HG03066 (cell line): ENCODE results near the gene ZSWIM4.
A peak's percentile ranks its signal among the peaks of the same experiment; 100 is the strongest.
"Not testable (repeated sequence)": the region's sequence is repeated elsewhere in the genome, so short reads cannot be mapped to it uniquely, and the experiment has no call there.

Experiments used
- ATAC-seq: cut with Tn5 transposase; IDR thresholded peaks from one replicate; pipeline ENCODE4 v1.9.1; 2021; ENCODE audit warnings: low read depth; ENCODE audit not compliant: unreplicated experiment

The ZSWIM4 gene

GRCh38 chr19:13774217-13775191 is 20.7 kb upstream of the ZSWIM4 start, which contains the start of gene C19orf53:
TSS of gene C19orf53 (plus strand) at chr19:13774456. CDS start at chr19:13774478, 22 bp downstream.
- ATAC-seq, result peak; percentile 93

GRCh38 chr19:13778398-13778797 is 16.8 kb upstream of the ZSWIM4 start:
- ATAC-seq, result no peak

- no peak for ATAC-seq
Measured at GRCh38 chr19:13778847-13779246, 16.4 kb upstream of the ZSWIM4 start.

- ATAC-seq, result not testable (repeated sequence)
Measured at GRCh38 chr19:13779794-13780193, 15.4 kb upstream of the ZSWIM4 start.

- ATAC-seq, result no peak
Measured at GRCh38 chr19:13781547-13781946, 13.7 kb upstream of the ZSWIM4 start.

- no peak for ATAC-seq
Measured at GRCh38 chr19:13782537-13782936, 12.7 kb upstream of the ZSWIM4 start.

GRCh38 chr19:13783565-13784500 is 11.4 kb upstream of the ZSWIM4 start:
- ATAC-seq, result no peak

- ATAC-seq, result no peak
Measured at GRCh38 chr19:13784731-13785452, 10.4 kb upstream of the ZSWIM4 start.

- ATAC-seq, result no peak
Measured at GRCh38 chr19:13788991-13789390, 6.3 kb upstream of the ZSWIM4 start.

- ATAC-seq, result no peak
Measured at GRCh38 chr19:13790354-13790753, 4.9 kb upstream of the ZSWIM4 start.

GRCh38 chr19:13793317-13793716 is 1.9 kb upstream of the ZSWIM4 start:
- ATAC-seq, result not testable (repeated sequence)

GRCh38 chr19:13794398-13794756 is 866 bp upstream of the ZSWIM4 start:
- ATAC-seq, result no peak

GRCh38 chr19:13795595-13796300 is 505 bp downstream of the ZSWIM4 start:
- peak; percentile 17 for ATAC-seq

- ATAC-seq, result no peak
Measured at GRCh38 chr19:13796301-13797057, 1.2 kb downstream of the ZSWIM4 start.

GRCh38 chr19:13797058-13797440 is 1.8 kb downstream of the ZSWIM4 start:
- ATAC-seq, result no peak

GRCh38 chr19:13797870-13798269 is 2.6 kb downstream of the ZSWIM4 start:
- ATAC-seq, result no peak

- ATAC-seq, result no peak
Measured at GRCh38 chr19:13799669-13800068, 4.4 kb downstream of the ZSWIM4 start.

- no peak for ATAC-seq
Measured at GRCh38 chr19:13803038-13803437, 7.8 kb downstream of the ZSWIM4 start.
